Gastroesophageal sphincter (tissue), 4 donors: ENCODE data around the gene BTBD19. TPM values are rescaled to one million over a fixed set of nuclear protein-coding genes. Genes with fewer than 3 reads are reported as not detected.
"Not testable (repeated sequence)": the region's sequence is repeated elsewhere in the genome, so short reads cannot be mapped to it uniquely, and the experiment has no call there.

Source experiments
- ATAC-seq: fragments of 150-250 bp; one replicate; pipeline ENCODE4 v1.9.1; 2016; ENCODE audit warnings: mild to moderate bottlenecking, moderate library complexity
- H3K27ac ChIP-seq, 4 donors: fragments of 200-600 bp; sonication (generic) in 3 of 4; 1 replicate in 3 of 4; 2 replicates in 1 of 4; pipeline ENCODE4 v1.5.1; 2016 to 2019
- H3K27me3 ChIP-seq: fragments of 200-600 bp; sonication (generic); one replicate; pipeline ENCODE4 v1.5.1; 2019
- H3K36me3 ChIP-seq, 2 donors: fragments of 200-600 bp; sonication (generic); one replicate each; pipeline ENCODE4 v1.5.1; 2019; ENCODE audit warnings: control low read depth in 1 of 2
- H3K4me1 ChIP-seq, 3 donors: fragments of 200-600 bp; sonication (generic); 1 replicate in 2 of 3; 2 replicates in 1 of 3; pipeline ENCODE4 v1.5.1; 2016 to 2019; ENCODE audit warnings: control low read depth in 2 of 3
- H3K4me3 ChIP-seq, 2 donors: fragments of 200-600 bp; sonication (generic); one replicate each; pipeline ENCODE4 v1.5.1; 2019; ENCODE audit warnings: mild to moderate bottlenecking in 1 of 2, moderate library complexity in 1 of 2
- H3K9me3 ChIP-seq, 3 donors: fragments of 200-600 bp; sonication (generic); one replicate each; pipeline ENCODE4 v1.5.1; 2017 to 2019; ENCODE audit warnings: control low read depth in 2 of 3
- EP300 ChIP-seq: sonication (generic); formaldehyde crosslinking; IDR thresholded peaks from one replicate; pipeline ENCODE4 v1.6.1; 2017; ENCODE audit warnings: antibody characterized with exemption, mild to moderate bottlenecking
- POLR2A ChIP-seq, 2 donors: fragments of 450-650 bp; IDR thresholded peaks; one replicate each; pipeline ENCODE4 v1.6.1; 2017; ENCODE audit warnings: antibody characterized with exemption in 2 of 2, mild to moderate bottlenecking in 2 of 2, moderate library complexity in 1 of 2
- POLR2AphosphoS5 ChIP-seq: sonication (generic); formaldehyde crosslinking; IDR thresholded peaks from one replicate; pipeline ENCODE4 v1.6.1; 2017; ENCODE audit warnings: antibody characterized with exemption
- WGBS, 2 donors: methylation state at CpG; one replicate each; pipeline ENCODE4 v1.1.5; 2018; ENCODE audit warnings: low coverage in 1 of 2; 5-methylcytosine and 5-hydroxymethylcytosine counted together
- total RNA-seq, 4 donors: library from RNA; depleted of rRNA; stranded (reverse); fragments of >200 nt; gene quantifications; one replicate each; pipeline ENCODE4 v1.1.0, GENCODE V29; 2016
- TF ChIP-seq, protein P1 (sequence below), 4 experiments: fragments of 200-600 bp in 2 of 4; fragments of 450-650 bp in 2 of 4; sonication (generic) in 1 of 4; IDR thresholded peaks; one replicate each; pipeline ENCODE4 v1.5.1; 2017 to 2019; ENCODE audit warnings: antibody characterized with exemption in 4 of 4, mild to moderate bottlenecking in 2 of 4, moderate library complexity in 2 of 4

BTBD19 gene
- total RNA-seq: 10 to 100 TPM in 1 of 4 donors, 1 to 10 TPM in 2, under 1 TPM in 1; 0.22 to 12.1 (median 5.6) TPM

DNA sequence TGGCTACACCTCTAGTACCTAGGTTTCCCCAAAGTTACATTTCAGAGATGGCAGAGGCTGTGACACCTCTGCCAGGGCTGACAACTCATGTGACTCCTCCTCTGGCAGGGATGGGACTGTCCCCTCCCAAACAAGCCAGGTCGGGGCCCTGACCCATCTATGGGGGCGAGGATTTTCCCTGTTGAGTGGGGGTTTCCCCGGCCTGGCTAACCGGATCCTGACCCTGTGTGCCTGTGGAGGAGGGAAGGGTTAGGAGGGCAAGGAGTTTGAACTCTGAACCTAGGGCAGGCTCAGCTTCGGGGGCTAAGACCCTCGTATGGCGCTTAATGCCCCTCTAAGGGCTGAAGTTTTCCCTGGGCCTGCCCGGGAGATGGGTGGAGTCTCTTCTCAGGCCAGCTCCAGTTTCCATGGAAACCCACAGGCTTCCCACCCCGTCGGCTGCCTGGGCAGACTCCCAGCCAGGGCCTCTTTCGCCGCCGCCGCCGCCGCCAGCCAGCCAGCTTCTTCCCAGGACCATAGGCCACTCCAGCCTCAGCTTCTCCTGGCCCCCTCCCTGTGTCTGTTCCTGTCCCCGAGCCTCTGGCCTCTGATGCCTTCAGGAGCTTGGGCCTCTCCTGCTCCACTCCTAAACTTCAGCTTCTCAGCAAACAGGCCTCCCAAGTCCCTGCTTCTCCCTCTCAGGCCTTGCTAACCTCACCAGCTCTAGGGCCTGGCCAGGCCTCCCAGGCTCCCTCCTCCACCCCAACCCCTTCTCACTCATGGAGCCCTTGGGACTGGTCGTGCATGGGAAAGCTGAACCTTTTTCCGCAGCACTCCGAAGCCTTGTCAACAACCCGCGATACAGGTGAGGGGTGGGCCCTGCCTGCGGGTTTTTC lies at the start of gene BTBD19:
TSS of gene BTBD19 (plus strand) at position 461 of the 875 bp plus-strand sequence. CDS start at position 759, 298 bp downstream.
- Histone ChIP-seq H3K27ac (peak within 1 kb of the TSS; percentile 95 to 99 (median 96)), H3K4me1 (peaks cover 17 to 89% (median 75%) of the 10 kb centered on the region in 3 donors), H3K4me3 (peak within 1 kb of the TSS; percentile 1 to 44), H3K9me3 (no peaks in the 10 kb centered on the region), H3K27me3 (no peaks in the 10 kb centered on the region), H3K36me3 (peaks cover 0 to 33% of the 10 kb centered on the region in 2 donors)
- 0 to 2% methylated on average over 1 to 9 of the region's 23 CpGs for WGBS, 2 donors
- TF ChIP-seq POLR2AphosphoS5 (no peak), POLR2A (IDR thresholded peaks at IDR 0.05) (peak in 1 of 2 donors; percentile 20)
- ATAC-seq: peak; percentile 51

- Histone ChIP-seq H3K36me3 (no peaks in the 10 kb centered on the region), H3K27ac (no peak overlapping the region), H3K4me1 (no peaks in the 10 kb centered on the region), H3K4me3 (no peak overlapping the region), H3K9me3 (no peaks in the 10 kb centered on the region), H3K27me3 (no peaks in the 10 kb centered on the region)
- 33 to 89% methylated on average over 2 to 5 of the region's 11 CpGs for WGBS, 2 donors
- ATAC-seq: no peak
- TF ChIP-seq EP300: no peak
- TF ChIP-seq, protein P1, sequence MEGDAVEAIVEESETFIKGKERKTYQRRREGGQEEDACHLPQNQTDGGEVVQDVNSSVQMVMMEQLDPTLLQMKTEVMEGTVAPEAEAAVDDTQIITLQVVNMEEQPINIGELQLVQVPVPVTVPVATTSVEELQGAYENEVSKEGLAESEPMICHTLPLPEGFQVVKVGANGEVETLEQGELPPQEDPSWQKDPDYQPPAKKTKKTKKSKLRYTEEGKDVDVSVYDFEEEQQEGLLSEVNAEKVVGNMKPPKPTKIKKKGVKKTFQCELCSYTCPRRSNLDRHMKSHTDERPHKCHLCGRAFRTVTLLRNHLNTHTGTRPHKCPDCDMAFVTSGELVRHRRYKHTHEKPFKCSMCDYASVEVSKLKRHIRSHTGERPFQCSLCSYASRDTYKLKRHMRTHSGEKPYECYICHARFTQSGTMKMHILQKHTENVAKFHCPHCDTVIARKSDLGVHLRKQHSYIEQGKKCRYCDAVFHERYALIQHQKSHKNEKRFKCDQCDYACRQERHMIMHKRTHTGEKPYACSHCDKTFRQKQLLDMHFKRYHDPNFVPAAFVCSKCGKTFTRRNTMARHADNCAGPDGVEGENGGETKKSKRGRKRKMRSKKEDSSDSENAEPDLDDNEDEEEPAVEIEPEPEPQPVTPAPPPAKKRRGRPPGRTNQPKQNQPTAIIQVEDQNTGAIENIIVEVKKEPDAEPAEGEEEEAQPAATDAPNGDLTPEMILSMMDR (IDR thresholded peaks at IDR 0.05): no peak
Measured at GRCh38 chr1:44759077-44759476, 49.2 kb upstream of the BTBD19 start.

GRCh38 chr1:44760876-44761275 lies 47.4 kb upstream of the BTBD19 start:
- Histone ChIP-seq H3K4me1 (no peaks in the 10 kb centered on the region), H3K36me3 (no peaks in the 10 kb centered on the region), H3K9me3 (no peaks in the 10 kb centered on the region), H3K4me3 (no peak overlapping the region), H3K27ac (no peak overlapping the region), H3K27me3 (no peaks in the 10 kb centered on the region)
- TF ChIP-seq POLR2A (IDR thresholded peaks at IDR 0.05) (no peak), EP300 (no peak), POLR2AphosphoS5 (no peak)
- TF ChIP-seq, protein P1 (IDR thresholded peaks at IDR 0.05): no peak
- no peak for ATAC-seq
- WGBS, 2 donors: 94 to 100% methylated on average over 2 of the region's 3 CpGs

DNA sequence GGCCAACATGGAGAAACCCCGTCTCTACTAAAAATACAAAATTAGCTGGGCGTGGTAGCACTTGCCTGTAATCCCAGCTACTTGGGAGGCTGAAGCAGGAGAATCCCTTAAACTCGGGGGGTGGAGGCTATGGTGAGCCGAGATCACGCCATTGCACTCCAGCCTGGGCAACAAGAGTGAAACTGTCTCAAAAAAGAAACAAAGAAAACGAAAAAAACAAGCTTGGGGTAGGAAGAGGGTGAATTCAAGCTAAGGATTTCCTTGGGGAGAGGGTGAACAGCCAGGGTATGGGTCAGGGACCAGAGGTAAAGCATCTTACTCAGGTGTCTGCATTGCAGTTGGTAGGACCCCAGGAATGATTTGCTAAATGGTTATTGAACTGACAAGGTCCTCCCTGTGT lies 41.9 kb upstream of the BTBD19 start:
- not testable (repeated sequence) for H3K27ac ChIP-seq, H3K4me1 ChIP-seq, ATAC-seq, H3K36me3 ChIP-seq, H3K4me3 ChIP-seq, H3K27me3 ChIP-seq, H3K9me3 ChIP-seq
- WGBS, 2 donors: 79 to 94% methylated on average over 6 of the region's 6 CpGs

DNA sequence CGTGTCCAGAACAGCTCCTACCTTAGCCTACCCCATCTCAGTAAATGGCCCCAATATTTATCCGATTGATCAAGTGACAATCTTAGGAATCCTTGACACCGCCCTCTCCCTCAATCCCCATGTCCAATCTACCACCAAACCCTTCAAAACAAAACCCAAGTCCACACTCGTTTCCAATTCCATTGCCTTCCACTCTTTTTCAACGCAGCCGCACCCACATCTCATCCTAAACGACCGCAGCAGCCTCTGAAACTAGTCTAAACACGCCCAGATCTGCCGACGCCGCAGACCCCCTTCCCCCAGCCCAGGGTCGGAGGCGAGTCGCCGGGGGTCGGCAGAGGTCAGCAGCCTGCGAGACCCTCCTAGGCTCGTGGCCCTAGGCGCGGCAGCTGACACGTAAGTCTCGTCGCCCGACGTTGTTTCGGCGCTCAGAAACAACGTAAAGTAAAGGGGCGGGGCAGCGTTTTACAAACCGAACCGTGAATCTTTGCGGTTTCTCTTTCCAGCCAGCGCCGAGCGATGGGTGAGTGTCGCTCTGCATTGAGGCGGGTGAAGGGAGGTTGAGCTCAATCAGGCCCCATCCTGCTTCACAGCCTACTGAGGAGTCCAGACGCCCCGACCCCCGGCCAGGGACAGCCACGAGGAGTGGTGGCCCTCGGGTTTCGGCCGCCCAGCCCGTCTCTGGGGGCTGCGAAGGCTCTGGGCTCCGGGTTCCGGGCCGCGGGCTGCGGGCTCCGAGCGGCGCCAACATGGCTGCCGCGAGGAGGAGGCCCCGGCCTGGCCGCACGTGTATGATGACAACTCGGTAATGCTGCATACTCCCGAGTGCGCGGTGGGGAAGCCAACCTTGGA lies 33.0 kb upstream of the BTBD19 start, which contains the start of gene RPS8:
TSS of gene RPS8 (plus strand) at position 463 of the 852 bp plus-strand sequence. CDS start at position 520, 57 bp downstream.
- H3K9me3 ChIP-seq: no peaks in the 10 kb centered on the region
- H3K36me3 ChIP-seq: peaks cover 0 to 41% of the 10 kb centered on the region in 2 donors
- H3K4me3 ChIP-seq: peak within 1 kb of the TSS; percentile 64 to 95
- H3K27ac ChIP-seq: peak within 1 kb of the TSS; percentile 90 to 99 (median 96)
- H3K27me3 ChIP-seq: no peaks in the 10 kb centered on the region
- TF ChIP-seq, protein P1 (IDR thresholded peaks at IDR 0.05): peak in 1 of 4 experiments; percentile 10
- TF ChIP-seq EP300: no peak
- peak; percentile 99 for TF ChIP-seq POLR2AphosphoS5
- peak; percentile 92 for TF ChIP-seq POLR2A (IDR thresholded peaks at IDR 0.05)
- ATAC-seq: peak; percentile 95
- peaks cover 0 to 35% (median 5%) of the 10 kb centered on the region in 3 donors for H3K4me1 ChIP-seq
- WGBS, 2 donors: 0 to 2% methylated on average over 11 to 17 of the region's 65 CpGs
